Endothelial cell of umbilical vein (primary cell): ENCODE data around the gene SH3BP2. TPM values are rescaled to one million over a fixed set of nuclear protein-coding genes. Genes with fewer than 3 reads are reported as not detected.

Experiments
- BruUV-seq: library from RNA; stranded (reverse); fragments of 400-500 nt; replicated peaks from 2 replicates; lab custom pipeline; 2021; lab: Mats Ljungman, UMichigan
- CTCF ChIA-PET: fragments of 300-600, 350-600 bp; sonication (Branson Sonifier 250); formaldehyde crosslinking; loops from one replicate; lab custom pipeline; 2021; ENCODE audit warnings: antibody characterized with exemption, inconsistent platforms; lab: Charles Lee
- POLR2A ChIA-PET: fragments of 300-600, 350-600 bp; sonication (Branson Sonifier 250); formaldehyde crosslinking; loops from one replicate; lab custom pipeline; 2021; ENCODE audit warnings: antibody characterized with exemption, inconsistent platforms; lab: Charles Lee
- DNase-seq: peaks from one replicate; pipeline ENCODE4 v3.0.0-alpha.2; 2011; ENCODE audit warnings: low read depth, low spot score
- FAIRE-seq: peaks from 2 replicates; lab custom pipeline; 2011; peaks lifted over from hg19 to GRCh38; lab: Jason Lieb, UNC
- H2AFZ ChIP-seq: 2 replicates; pipeline ENCODE4 v1.6.0; 2012; ENCODE audit warnings: low read depth, low read length, control low read depth, inconsistent platforms
- H3K27ac ChIP-seq: 2 replicates; pipeline ENCODE4 v1.5.1; 2011; ENCODE audit warnings: low read depth, mild to moderate bottlenecking, control low read depth, low read length, moderate library complexity; ENCODE audit not compliant: insufficient read depth
- H3K27me3 ChIP-seq, 2 experiments: 2 replicates each; pipeline versions ENCODE4 v1.6.0 to v1.6.1; 2011; ENCODE audit warnings: low read length in 2 of 2, mixed read lengths in 1 of 2; ENCODE audit not compliant: control insufficient read depth in 2 of 2, insufficient read depth in 2 of 2
- H3K36me3 ChIP-seq, 2 experiments: 2 replicates in 1 of 2; 3 replicates in 1 of 2; pipeline ENCODE4 v1.5.1; 2011; ENCODE audit warnings: low read length in 2 of 2, mild to moderate bottlenecking in 1 of 2, moderate library complexity in 1 of 2; ENCODE audit not compliant: control insufficient read depth in 2 of 2, insufficient read depth in 2 of 2; ENCODE audit errors: extremely low read depth in 1 of 2
- H3K4me1 ChIP-seq: 3 replicates; pipeline ENCODE4 v1.5.1; 2011; ENCODE audit warnings: mild to moderate bottlenecking, low read length; ENCODE audit not compliant: control insufficient read depth, insufficient read depth; ENCODE audit errors: extremely low read depth
- H3K4me2 ChIP-seq: 2 replicates; pipeline ENCODE4 v1.6.1; 2011; ENCODE audit warnings: low read length, control low read depth, mixed read lengths; ENCODE audit not compliant: insufficient read depth
- H3K4me3 ChIP-seq, 3 experiments: fragments of 200-600 bp in 1 of 3; sonication (generic), shearing (Covaris generic) in 1 of 3; replicated peaks in 1 of 3; 2 replicates each; pipeline ENCODE4 v1.5.1; 2011 to 2016; ENCODE audit warnings: control low read depth in 3 of 3, low read length in 3 of 3, mild to moderate bottlenecking in 2 of 3, inconsistent platforms in 1 of 3, low read depth in 1 of 3, moderate library complexity in 1 of 3; ENCODE audit not compliant: insufficient read depth in 1 of 3
- H3K79me2 ChIP-seq: 2 replicates; pipeline ENCODE4 v1.6.0; 2012; ENCODE audit warnings: low read length, inconsistent platforms; ENCODE audit not compliant: control insufficient read depth, insufficient read depth
- H3K9ac ChIP-seq: replicated peaks from 2 replicates; pipeline ENCODE3; 2011; ENCODE audit warnings: low read length, control low read depth; ENCODE audit not compliant: insufficient read depth; ENCODE audit errors: extremely low read depth
- H3K9me1 ChIP-seq: replicated peaks from 3 replicates; pipeline ENCODE4 v1.6.0; 2011; ENCODE audit warnings: mild to moderate bottlenecking, low read length; ENCODE audit not compliant: control insufficient read depth, insufficient read depth; ENCODE audit errors: extremely low read depth
- H3K9me3 ChIP-seq: replicated peaks from 2 replicates; pipeline ENCODE4 v1.5.1; 2012; ENCODE audit warnings: low read length, inconsistent platforms; ENCODE audit not compliant: control insufficient read depth, insufficient read depth
- H4K20me1 ChIP-seq: replicated peaks from 2 replicates; pipeline ENCODE3; 2011; ENCODE audit warnings: mild to moderate bottlenecking, low read length; ENCODE audit not compliant: control insufficient read depth, insufficient read depth; ENCODE audit errors: extremely low read depth
- EZH2 ChIP-seq: IDR thresholded peaks from 2 replicates; pipeline ENCODE4 v1.6.1; 2012; ENCODE audit warnings: borderline replicate concordance, low read depth, mild to moderate bottlenecking, moderate library complexity, low read length, inconsistent platforms; ENCODE audit not compliant: severe bottlenecking
- FOS ChIP-seq: IDR thresholded peaks from 2 replicates; pipeline ENCODE4 v1.6.1; 2011; ENCODE audit warnings: mild to moderate bottlenecking, low read length, moderate library complexity, borderline replicate concordance; ENCODE audit not compliant: insufficient read depth
- GATA2 ChIP-seq: IDR thresholded peaks from 2 replicates; pipeline ENCODE4 v1.7.0; 2011; ENCODE audit warnings: low read depth, mild to moderate bottlenecking, moderate library complexity, mixed read lengths, low read length; ENCODE audit not compliant: insufficient read length, insufficient read depth
- JUN ChIP-seq: IDR thresholded peaks from 2 replicates; pipeline ENCODE4 v1.6.1; 2011; ENCODE audit warnings: borderline replicate concordance, low read depth; ENCODE audit not compliant: insufficient read length, insufficient read depth
- MYC ChIP-seq: IDR thresholded peaks from one replicate; pipeline ENCODE4 v1.6.1; 2011; ENCODE audit warnings: mild to moderate bottlenecking, low read depth, low read length
- POLR2A ChIP-seq: IDR thresholded peaks from 2 replicates; pipeline ENCODE4 v1.6.1; 2012; ENCODE audit warnings: low read depth, mild to moderate bottlenecking, control low read depth, low read length
- POLR2AphosphoS5 ChIP-seq: IDR thresholded peaks from 2 replicates; pipeline ENCODE4 v1.6.1; 2012; ENCODE audit warnings: low read depth, mild to moderate bottlenecking, control low read depth, low read length, moderate library complexity; ENCODE audit not compliant: insufficient read depth
- dilution Hi-C: fragments of 300-500 bp; cut with MboI; formaldehyde crosslinking; loops from one replicate; pipeline ENCODE4 v1.15.0; 2019; ENCODE audit warnings: low sequenced_read_pairs; ENCODE audit not compliant: extremely low pct_ligation_motif_present
- intact Hi-C: fragments of 100-400 bp; cut with micrococcal nuclease; formaldehyde crosslinking; loops from one replicate; pipeline ENCODE4 v1.10.0; 2022
- polyA plus RNA-seq, 4 experiments: library from polyadenylated mRNA; depleted of rRNA in 3 of 4; stranded (reverse) in 3 of 4; unstranded in 1 of 4; fragments of >200 nt; gene quantifications; 2 replicates each; pipeline versions ENCODE4 v1.2.1 to v1.2.3, GENCODE V29; 2011 to 2012; ENCODE audit warnings: missing spikeins in 1 of 4
- total RNA-seq: library from RNA; stranded (reverse); gene quantifications from 2 replicates; pipeline ENCODE4 v1.2.3, GENCODE V29; 2021
- TF ChIP-seq, protein P1 (sequence below), 2 donors: IDR thresholded peaks; 1 replicate in 1 of 2; 2 replicates in 1 of 2; pipeline ENCODE4 v1.5.1; 2011; ENCODE audit warnings: low read length in 2 of 2, mild to moderate bottlenecking in 2 of 2, moderate library complexity in 2 of 2, control low read depth in 1 of 2, inconsistent platforms in 1 of 2, low read depth in 1 of 2; ENCODE audit not compliant: insufficient read depth in 1 of 2; ENCODE audit errors: extremely low read depth in 1 of 2
- TF ChIP-seq, protein P2 (sequence below): IDR thresholded peaks from 2 replicates; pipeline ENCODE4 v1.6.1; 2011; ENCODE audit not compliant: insufficient read depth, insufficient read length

SH3BP2 gene
- total and polyA plus RNA-seq, 2 donors (not counting 3 experiments of a cell fraction or from before 2014, with no cell fraction given) = 69.2 to 73.9 TPM

DNA sequence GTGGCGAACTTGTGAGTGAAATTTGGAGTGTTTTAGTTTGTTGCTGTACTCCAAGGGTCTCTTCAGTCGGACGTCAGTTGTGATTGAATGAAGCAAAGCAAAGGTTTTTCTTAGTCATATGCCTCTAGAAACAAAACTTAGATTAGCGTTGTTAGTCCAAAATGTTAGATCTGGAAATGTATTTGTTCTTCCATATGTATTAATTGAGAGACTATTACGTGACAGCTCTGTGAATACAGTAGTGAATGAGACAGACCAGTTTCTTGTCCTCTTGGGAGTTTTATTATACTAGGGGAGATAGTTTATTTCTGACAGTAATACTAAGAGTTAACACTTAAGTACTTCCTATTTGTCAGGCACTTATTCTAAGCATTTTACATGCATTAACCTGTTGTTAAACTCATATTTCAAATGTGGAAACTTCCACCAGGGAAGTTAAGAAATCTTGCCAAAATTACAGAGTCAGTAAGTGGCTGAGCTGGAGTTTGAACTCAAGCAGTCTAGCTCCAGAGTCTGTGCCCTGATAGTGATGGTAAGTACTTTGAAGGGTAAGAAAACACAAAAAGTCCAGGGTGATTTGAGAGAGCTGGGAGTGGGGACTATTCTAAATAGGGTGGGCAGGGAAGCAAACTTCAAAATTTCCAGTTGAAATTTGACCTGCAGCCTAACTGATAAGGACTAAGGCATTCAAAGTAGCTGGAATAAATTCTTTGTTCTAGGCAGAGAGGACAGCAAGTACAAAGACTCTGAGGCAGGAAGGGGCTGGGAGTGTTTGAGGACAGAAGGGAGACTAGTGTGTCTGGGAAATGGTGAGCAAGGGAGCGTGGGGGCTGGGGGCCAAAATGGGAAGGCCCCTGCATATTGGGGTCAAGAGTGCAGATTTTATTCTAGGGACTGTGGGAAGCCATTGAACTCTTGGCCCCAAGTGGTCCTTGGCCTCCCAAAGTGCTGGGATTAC, 67.8 kb downstream of the SH3BP2 start:
- BruUV-seq = no TSS peak
- Histone ChIP-seq H3K4me2 (peak overlapping the region; percentile 14), H3K4me1 (peaks cover 55% of the 10 kb centered on the region), H3K4me3 (no peak overlapping the region), H3K79me2 (peaks cover 88% of the 10 kb centered on the region), H3K9me1 (no peaks in the 10 kb centered on the region), H4K20me1 (peaks cover 7% of the 10 kb centered on the region), H3K9me3 (no peaks in the 10 kb centered on the region), H3K36me3 (no peaks in the 10 kb centered on the region), H3K27ac (peak overlapping the region; percentile 10), H2AFZ (no peak overlapping the region), H3K27me3 (no peaks in the 10 kb centered on the region), H3K9ac (no peak overlapping the region)
- TF ChIP-seq POLR2AphosphoS5 (peak; percentile 30), FOS (no peak)
- POLR2A ChIA-PET = interaction anchor here (0.6 kb wide), 1 partner anchor 16 kb away, joined by 3 read pairs; no protein-coding TSS in a partner anchor
- peak; percentile 77 for FAIRE-seq
- CTCF ChIA-PET = interaction anchor here (1.0 to 3.9 kb wide), 6 partner anchors 19 to 114 kb away, joined by 3 to 21 read pairs (median 4); no protein-coding TSS in a partner anchor
- DNase-seq = peak; percentile 82
- dilution Hi-C loops (no loop called here), intact Hi-C loops (no loop called here)

DNA sequence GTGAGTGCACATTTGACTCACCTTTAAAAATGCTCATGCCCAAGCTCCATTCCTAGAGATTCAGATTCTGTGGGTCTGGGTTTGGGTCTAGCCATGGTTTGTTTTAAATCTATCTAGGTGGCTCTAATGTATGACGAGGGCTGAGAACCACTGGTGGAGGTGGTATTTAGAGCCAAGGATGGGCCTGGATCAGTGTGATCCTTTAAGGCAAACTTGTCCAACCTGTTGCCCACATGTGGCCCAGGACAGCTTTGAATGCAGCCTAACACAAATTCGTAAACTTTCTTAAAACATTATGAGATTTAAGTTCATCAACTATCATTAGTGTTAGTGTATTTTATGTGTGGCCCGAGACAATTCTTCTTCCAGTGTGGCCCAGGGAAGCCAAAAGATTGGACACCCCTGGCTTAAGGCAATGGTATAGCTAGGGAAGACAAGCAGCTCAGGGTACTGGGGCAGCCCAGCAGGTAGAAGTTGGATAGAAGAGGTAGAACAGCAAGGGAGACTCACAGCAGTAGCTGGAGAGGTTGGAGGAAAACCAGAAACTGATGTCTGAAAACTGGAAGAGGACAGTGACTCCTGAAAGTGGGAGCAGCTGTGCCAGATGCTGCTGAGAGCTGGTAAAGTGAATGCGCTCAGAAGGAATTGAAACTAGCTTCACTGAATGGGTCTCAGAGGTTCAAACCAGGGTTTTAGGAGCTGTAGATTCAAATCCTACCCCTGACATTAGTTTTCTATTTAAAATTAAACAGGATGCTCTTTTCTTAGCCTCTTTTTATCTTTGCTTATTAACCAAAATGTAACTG, 68.9 kb downstream of the SH3BP2 start:
- POLR2A ChIA-PET = no interaction called here
- dilution Hi-C loops = no loop called here
- no peak for DNase-seq
- Histone ChIP-seq H4K20me1 (peaks cover 7% of the 10 kb centered on the region), H3K9ac (no peak overlapping the region), H3K27me3 (no peaks in the 10 kb centered on the region), H3K4me3 (no peak overlapping the region), H2AFZ (no peak overlapping the region), H3K27ac (no peak overlapping the region), H3K36me3 (no peaks in the 10 kb centered on the region), H3K9me1 (no peaks in the 10 kb centered on the region), H3K4me2 (no peak overlapping the region), H3K4me1 (peaks cover 55% of the 10 kb centered on the region), H3K79me2 (peaks cover 89% of the 10 kb centered on the region), H3K9me3 (no peaks in the 10 kb centered on the region)
- TF ChIP-seq EZH2 (no peak), JUN (no peak), GATA2 (no peak), POLR2A (no peak), POLR2AphosphoS5 (no peak), FOS (no peak), MYC (no peak)
- TF ChIP-seq, protein P1, sequence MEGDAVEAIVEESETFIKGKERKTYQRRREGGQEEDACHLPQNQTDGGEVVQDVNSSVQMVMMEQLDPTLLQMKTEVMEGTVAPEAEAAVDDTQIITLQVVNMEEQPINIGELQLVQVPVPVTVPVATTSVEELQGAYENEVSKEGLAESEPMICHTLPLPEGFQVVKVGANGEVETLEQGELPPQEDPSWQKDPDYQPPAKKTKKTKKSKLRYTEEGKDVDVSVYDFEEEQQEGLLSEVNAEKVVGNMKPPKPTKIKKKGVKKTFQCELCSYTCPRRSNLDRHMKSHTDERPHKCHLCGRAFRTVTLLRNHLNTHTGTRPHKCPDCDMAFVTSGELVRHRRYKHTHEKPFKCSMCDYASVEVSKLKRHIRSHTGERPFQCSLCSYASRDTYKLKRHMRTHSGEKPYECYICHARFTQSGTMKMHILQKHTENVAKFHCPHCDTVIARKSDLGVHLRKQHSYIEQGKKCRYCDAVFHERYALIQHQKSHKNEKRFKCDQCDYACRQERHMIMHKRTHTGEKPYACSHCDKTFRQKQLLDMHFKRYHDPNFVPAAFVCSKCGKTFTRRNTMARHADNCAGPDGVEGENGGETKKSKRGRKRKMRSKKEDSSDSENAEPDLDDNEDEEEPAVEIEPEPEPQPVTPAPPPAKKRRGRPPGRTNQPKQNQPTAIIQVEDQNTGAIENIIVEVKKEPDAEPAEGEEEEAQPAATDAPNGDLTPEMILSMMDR (IDR thresholded peaks at IDR 0.05; ENCODE audit: extremely low read depth in 1 of 2, insufficient read depth in 1 of 2, low read depth in 1 of 2, low read length in 2 of 2) = no peak
- TF ChIP-seq, protein P2, sequence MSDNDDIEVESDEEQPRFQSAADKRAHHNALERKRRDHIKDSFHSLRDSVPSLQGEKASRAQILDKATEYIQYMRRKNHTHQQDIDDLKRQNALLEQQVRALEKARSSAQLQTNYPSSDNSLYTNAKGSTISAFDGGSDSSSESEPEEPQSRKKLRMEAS = no peak
- CTCF ChIA-PET = interaction anchor here (0.8 to 3.9 kb wide), 7 partner anchors 11 to 100 kb away, joined by 3 to 21 read pairs (median 4); no protein-coding TSS in a partner anchor
- no peak for FAIRE-seq
- intact Hi-C loops = no loop called here
- BruUV-seq = no TSS peak
